Body of pancreas (tissue), 4 donors: ENCODE results near the gene PTPRD.

Source experiments
- CTCF ChIP-seq, 7 experiments: fragments of 450-650 bp in 4 of 7; fragments of 200-600 bp in 3 of 7; sonication (generic) in 3 of 7; IDR thresholded peaks; one replicate each; pipeline ENCODE4 v1.5.1; 2016 to 2019; ENCODE audit warnings: antibody characterized with exemption in 7 of 7
- POLR2A ChIP-seq, 3 donors: fragments of 450-650 bp; IDR thresholded peaks; one replicate each; pipeline ENCODE4 v1.6.1; 2016; ENCODE audit warnings: antibody characterized with exemption in 3 of 3, mild to moderate bottlenecking in 2 of 3

GRCh38 chr9:8719833-8720486 is 1892.8 kb downstream of the PTPRD start:
- no peak for TF ChIP-seq CTCF (IDR thresholded peaks at IDR 0.05)
- no peak for TF ChIP-seq POLR2A (IDR thresholded peaks at IDR 0.05)
